Stimulated activated CD4-positive, alpha-beta T cell treated with anti-CD3 and anti-CD28 coated beads, Interleukin-12 subunit alpha, Interleukin-12 subunit beta, amount 100 ng/mL, for 4 hours (primary cell): ENCODE results near the gene HLA-DRA.

Source experiments
- DNase-seq: peaks from one replicate; pipeline ENCODE4 v3.0.0-alpha.2; 2020

Gene HLA-DRA

GRCh38 chr6:32439602-32440214, at the start of gene HLA-DRA:
HLA-DRA (plus strand) TSS chr6:32439887; CDS start chr6:32439951, 64 bp downstream.
- DNase-seq, result no peak

GRCh38 chr6:32391505-32391904, 48.2 kb upstream of the HLA-DRA start:
- no peak for DNase-seq

DNA sequence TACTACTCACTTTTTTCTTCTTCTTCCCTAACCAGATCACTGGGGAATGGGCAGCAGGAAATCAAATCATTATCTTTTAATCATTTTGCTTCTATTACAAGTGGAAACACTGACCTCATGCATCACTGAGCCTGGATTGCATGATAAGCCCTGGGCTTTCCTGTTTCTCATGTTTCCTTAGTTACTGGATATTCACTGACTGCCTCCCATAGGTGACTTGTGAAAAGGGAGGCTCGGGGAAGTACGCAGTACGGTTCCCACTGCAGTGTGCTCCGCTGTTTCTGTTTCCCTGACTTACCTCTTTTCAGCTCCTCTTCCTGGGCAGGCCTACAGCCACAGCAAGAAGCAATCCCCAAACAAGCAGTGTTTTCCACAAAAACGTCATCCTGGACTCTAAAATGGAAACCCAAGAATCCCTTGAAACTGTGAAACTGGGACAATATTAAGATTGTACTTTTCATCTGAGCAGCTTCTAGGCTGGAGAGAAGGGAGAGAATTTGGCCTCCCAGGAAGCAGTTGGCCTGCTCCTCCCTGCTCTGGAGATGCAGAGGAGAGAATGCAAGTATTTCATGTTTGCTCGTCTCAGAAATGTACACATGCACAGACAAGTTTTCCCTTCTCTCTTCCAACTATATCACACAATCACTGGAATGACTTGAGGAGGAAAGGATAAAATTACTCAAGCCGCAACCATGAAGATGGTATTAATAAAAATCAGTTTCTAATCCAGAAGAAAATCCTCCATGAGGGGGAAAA, 45.8 kb upstream of the HLA-DRA start:
- DNase-seq, result no peak

DNA sequence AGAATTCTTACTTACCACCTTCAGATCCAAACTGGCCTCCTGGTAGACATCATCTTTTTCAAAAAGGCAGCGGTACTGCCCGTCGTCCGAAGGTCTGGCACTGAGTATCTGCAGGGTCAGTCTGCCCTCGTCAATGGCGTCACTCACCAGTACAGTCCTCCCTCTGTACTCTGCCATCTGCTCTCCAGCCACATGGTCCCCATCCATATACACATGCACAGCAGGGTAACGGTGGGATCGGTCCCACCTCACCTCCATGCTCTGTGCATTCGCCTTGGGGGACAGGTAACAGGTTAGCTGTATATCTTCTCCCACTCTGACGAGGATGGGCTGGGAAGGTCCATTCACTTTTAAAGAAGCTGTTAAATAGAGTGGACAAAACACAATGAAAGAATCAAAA, 43.7 kb upstream of the HLA-DRA start:
- DNase-seq, result no peak

GRCh38 chr6:32397252-32397920, 42.3 kb upstream of the HLA-DRA start:
- no peak for DNase-seq

DNA sequence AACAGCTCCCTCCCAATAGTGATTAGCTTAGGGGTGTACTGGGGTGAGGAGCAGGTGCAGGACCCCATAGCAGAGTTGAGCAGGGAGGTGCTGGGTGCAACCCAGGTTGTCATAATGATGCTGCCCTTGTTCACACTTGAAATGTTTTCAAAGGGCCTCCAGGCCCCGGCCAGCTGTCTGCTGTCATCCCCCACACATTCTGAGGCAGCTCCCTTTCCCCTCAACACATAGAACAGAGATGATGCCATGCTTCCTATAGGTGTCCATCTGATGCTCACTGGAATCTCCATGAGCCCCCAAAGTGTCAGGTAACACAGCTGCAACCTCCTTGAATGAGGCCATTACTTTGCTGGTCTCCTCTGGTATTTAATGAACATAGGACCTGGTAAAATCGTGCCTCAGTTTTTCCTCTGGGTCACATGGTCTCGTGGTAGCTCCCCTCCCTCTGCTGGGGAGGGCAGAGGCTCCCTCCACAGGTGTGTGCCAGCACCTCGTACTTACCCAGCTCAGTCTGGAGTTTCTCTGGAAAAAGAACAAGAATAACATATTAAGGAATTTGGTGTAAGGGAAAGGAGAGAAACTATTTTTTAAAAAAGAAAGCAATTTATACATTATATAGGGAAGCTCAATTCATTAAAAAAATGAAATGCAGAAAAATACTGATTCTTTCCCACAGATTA, 38.3 kb upstream of the HLA-DRA start:
- no peak for DNase-seq

GRCh38 chr6:32402812-32403211, 36.9 kb upstream of the HLA-DRA start:
- DNase-seq, result no peak

GRCh38 chr6:32405656-32406055, 34.0 kb upstream of the HLA-DRA start:
- DNase-seq, result no peak

DNA sequence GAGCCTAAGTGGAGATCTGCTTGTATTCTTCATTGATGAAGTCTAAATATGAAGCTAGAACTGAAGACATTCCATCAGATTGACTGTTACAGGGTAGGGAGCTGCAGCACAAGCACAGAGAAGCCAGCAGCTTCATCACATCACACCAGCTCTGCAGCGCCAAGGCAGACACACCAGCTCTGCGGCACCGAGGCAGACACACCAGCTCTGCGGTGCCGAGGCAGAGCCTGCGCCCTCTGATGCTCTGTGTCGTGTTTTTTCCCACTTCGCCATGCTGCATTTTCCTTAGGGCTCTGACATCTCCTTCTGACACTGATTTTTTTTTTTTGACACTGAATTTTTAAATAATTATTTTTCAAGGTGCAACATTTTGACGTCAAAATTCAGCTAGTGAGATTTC, 33.5 kb upstream of the HLA-DRA start:
- no peak for DNase-seq

DNA sequence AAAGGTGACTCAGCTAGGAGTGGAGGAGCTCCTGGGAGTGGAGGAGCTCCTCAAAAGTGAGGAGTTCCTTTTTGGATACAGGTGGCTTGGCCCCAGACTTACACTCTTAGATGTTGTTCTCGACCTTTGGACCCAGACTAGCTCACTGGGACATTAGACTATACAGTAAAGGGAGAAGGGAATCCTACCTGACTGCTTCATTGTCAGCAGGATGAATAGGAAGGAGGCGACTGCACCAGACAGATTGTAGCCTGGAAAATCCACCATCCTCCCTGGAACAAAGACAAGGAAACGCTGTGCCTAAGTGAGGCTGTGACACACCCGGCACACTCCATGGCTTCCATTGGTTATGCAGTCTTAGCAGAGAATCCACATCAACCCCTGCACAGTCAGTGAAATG, 32.8 kb upstream of the HLA-DRA start, which contains the start of gene BTNL2:
Gene BTNL2 (minus strand): TSS at position 325 of the 400 bp plus-strand sequence. CDS start 58 bp downstream, at position 267.
- no peak for DNase-seq

DNA sequence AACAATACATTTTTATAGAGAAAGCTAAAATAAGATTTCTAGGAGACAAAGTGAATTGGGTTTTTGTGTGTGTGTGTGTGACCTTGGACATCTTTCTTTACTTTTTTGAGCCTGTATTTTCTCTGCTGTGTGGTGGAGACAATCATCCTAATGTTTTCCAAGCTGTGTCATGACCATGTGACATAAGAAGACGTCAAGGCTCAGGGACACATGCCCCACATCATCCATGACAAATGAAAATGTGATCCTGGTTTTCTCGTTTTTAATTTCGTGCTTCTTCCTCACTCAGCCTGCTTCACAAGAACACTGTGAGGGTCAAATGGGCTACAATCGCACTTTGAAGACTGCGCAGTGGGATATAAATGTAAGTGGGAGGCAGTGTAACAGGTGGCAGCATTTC, 28.8 kb upstream of the HLA-DRA start:
- no peak for DNase-seq

DNA sequence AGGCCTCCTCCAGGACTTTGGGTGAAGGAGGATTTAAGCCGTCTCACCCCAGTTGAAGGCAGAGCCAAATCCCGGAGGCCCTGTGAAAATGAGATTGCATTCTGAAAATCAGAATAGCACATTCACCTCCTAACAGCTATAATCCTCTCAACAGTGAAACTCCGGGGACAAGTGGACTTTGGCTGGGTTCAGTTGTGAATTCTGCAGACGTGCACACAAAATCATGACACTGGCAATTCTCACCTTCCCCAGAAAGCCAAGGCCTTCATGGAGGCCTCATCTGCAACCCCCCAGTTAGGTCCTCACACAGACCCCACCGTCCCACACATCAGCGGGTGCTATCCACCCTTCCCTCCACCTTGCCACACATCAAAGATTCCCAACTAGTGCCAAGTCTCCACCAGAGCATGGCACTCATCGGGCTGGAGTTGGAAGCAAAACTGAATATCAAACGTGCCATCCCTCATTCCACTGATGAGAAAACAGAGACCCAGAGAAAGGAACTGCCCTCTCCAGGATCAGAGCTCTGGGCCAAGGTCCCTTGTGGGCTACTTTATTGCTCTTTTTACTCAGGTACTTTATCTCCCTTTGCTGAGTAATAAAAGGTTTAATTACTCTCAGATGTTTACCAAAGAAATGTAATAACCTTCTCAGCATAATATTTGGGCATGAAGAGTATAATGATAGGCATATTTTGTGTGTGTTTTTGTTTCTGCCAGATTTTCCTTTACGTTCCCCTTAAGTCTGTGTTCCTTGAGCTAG, 27.9 kb upstream of the HLA-DRA start:
- DNase-seq, result no peak

DNA sequence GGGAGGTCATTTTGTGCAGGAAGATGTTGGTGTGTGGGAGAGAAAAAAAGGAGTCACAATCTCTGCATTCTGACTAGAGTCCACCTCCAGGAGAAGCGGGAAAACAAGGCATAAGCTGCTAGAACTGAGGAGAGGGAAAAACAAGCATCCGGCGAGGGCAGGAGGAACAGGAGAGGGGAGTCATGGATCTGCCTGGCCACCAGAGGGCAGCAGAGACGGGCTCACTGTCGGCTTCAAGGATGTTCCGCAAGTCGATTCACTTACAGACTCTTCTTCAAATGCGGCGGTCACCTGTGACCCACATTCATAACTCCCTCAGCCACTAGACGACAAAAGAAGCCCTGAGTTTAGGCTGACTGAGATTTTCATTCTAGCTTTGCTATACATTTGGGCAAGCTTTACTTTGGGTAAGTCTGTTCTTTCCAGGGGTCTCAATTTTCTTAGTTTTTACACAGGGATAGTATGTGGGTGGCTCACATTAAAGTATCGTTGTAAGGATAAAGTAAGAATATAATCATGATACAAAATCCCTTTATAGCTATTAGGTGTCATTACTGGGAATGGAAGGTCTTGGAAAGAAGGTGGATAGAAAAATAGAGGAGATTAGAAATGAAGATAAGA, 26.1 kb upstream of the HLA-DRA start:
- DNase-seq, result peak; percentile 87

- peak; percentile 76 for DNase-seq
Measured at GRCh38 chr6:32415521-32416019, 24.1 kb upstream of the HLA-DRA start.

- DNase-seq, result no peak
Measured at GRCh38 chr6:32416036-32416435, 23.7 kb upstream of the HLA-DRA start.

DNA sequence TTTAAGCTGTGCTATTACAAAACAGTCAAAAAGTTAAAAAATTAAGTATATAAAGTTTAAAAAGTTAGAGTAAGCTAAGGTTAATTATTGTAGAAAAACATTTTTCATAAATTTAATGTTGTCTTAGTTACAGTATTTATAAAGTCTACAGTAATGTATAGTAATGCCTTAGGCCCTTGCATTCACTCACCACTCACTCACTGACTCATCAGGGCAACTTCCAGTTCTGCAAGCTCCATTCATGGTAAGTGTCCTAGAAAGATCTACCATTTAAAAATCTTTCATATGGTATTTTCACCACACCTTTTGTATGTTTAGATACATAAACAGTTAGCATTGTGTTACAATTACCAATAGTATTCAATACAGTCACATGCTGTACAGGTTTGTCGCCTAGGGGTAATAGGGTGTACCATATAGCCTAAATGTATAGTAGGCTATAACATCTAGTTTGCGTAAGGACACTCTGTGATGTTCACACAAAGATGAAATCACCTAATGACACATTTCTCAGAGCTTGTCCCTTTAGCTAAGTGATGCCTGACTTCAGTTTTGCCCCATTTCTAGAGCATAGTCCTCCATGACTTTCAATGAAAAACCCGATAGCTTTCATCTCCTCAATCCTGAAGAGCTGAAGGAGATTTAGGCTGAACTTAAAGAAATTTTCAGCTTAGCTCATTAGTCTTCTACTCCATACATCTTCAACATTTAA, 14.9 kb upstream of the HLA-DRA start:
- DNase-seq, result no peak

GRCh38 chr6:32426338-32426737, 13.3 kb upstream of the HLA-DRA start:
- DNase-seq, result no peak

DNA sequence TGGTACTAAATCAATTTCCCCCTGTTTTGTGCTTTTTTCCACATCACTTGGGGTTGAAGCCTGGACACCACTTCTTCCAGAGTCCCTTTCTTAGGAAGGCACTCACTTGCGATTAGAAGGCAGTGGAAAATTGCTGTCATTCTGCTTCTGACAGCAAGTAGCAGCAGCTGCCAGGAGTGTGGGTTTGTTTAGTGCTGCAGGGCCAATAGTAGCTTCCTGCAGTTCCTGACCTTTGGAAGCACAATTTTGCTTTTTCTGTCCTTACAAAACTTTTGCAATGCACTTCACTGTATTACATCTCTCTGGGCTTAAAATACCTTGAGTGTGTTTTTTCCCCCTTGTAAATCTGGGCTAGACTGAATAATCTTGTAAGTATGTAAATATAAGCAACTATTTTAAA, 12.5 kb upstream of the HLA-DRA start:
- no peak for DNase-seq

- no peak for DNase-seq
Measured at GRCh38 chr6:32427934-32428474, 11.7 kb upstream of the HLA-DRA start.

DNA sequence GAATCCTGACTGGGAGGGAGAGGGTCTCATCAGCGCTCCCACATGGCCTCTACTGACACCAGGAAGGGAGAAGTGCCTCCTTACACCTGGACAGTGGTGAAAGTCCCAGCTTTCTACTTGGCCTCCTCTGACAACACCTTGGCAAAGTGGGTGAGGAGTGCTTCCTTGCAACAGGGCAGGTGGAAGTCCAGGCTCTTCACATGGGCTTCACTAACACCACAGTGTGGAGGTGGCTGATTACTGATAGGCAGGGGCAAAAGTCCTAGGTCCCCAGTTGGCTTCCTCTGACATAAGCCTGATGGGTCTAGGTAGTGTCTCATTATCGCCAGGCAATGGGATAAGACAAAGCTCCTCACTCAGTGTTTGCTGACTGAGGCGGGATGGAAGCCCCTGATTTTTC, 9.5 kb upstream of the HLA-DRA start:
- DNase-seq, result no peak

DNA sequence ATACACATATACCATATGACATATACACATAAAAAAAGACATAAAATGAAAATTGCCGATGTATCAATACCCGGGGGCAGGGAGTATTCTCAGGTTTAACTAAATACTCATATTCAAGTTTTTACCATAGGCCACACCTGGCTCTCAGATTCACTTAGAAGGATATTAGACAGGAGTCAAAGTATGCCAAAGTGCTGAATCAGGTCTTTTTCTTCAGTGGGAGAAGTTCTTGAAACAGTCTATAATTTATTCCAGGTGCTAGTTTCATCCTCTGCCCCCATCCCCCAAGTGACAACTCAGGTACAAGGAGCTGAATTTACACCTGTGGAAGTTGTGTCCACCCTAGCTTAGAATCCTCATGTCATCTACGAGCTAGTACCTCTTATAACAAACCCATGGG, 8.5 kb upstream of the HLA-DRA start:
- DNase-seq, result no peak
